NCI-H128 (cell line): Measurements from ENCODE around the gene CCDC85C.

ENCODE experiments used
- DNase-seq: peaks from one replicate; lab custom pipeline; 2025; ENCODE audit not compliant: unreplicated experiment; lab: John Stamatoyannopoulos, UW

CCDC85C gene

DNA sequence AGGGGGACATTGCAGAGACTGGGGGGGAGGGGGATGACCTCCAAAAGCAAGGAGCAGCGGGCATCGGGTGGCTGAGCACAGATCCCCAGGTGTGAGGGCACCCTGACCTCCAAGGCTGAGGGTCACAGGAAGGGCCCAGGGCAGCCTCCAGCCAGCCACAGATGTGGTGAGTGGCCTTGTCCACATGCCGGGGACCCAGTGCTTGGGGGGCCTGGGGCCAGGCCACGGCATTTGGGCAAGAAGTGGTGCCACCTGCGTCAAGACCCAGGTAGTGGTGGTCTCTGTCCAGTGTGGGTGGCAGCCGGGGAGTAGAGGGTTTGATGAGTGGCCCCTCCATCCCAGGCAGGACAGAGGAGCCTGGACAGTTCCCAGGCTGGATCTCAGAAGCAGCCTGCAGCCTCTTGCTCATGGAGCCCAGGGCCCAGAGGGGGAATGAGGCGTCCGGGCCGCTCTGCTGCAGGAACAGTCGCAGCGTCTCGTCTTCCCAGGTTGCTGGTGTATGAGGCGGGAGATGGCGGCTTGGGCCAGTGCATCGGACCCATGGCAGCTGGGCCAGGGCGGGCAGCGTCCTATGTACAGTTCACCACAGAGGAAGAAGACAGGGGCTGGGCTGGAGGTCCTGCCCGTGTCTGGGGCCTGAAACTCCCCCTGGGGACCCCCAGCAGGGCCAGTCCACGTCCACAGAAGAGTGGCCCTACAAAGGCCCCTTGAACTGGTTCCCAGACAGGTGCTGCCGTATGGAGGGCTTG is 89.3 kb downstream of the CCDC85C start:
- DNase-seq: no peak

DNA sequence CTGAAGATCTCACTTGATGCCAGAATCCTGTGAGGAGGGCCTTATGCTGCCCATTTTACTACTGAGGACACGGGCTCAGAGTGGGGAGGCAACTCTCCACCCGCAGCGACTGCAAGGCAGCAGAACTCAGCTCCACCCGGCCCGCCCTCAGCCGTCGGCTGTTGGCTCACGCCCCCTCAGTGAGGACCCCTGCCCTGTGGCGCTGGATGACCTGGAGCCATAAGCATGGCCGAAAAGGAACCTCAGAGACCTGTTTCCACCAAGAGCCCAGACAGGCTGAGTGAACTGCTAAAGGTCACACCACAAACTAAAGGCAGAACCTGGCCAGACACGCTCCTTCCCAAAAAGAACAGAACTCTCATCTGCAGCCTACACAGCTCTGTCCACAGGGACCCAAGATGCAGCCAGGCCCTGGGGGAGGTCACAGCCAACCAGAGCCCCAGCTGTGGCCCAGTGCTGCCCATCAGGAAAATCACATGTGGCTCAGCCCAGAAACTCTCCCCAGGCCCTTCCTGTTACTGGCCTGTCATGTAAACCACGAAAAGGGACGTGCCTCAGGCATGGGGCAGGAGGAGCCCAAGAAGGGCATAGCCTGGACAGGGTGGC is 90.0 kb downstream of the CCDC85C start:
- DNase-seq: no peak

DNA sequence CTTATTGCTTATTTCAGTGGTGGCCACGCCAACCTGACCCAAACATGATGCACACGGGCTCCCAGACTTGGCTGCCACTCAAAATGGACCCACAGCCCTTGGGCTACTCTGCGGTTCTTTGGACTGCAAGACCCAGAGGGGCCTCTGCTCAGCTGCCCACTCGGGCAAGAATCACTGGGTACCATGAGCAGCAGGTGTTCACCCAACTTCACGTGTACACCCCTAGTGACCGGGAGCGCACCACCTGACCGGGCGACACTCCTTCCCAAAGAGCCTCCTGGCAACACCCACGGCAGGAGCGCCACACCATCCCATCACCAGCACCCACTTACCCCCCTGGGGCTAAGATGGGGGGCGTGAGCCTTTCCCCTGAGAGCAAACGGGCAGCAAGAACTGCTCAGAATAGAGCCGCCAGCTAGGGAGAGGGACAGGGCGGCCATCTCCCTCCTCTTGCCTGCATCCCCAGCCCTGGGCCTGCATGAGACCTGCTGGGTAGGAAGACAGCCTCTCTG is 90.8 kb downstream of the CCDC85C start:
- no peak for DNase-seq

DNA sequence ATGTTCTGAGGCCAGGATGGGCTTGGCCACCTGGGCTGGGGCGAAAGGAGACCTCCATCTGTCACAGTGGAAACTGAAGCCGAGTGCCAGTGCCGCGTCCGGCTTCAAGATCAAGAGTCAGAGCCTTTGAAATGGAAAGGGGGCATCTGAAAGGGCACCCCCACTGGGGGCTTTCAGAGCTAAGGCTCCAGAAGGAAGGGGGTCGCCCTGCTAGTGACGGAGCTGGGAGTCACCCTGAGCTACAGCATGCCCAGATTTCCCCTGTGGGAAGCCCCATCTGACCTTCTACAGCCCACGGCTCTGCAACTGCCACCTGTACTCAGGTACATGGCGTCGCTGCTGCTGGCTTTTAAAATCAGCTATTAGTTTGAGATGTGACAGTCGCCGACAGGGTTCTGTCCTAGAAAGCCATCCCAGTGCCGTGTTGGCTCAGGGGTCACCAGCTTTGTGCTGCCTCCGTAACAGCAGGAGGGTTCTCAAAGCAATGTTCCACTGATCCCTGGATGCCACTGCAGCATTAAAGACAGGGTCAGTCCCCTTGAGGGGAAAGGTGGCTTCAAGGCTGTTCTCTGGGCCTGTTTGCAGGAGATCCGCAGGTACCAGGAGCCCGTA is 91.3 kb downstream of the CCDC85C start:
- no peak for DNase-seq

DNA sequence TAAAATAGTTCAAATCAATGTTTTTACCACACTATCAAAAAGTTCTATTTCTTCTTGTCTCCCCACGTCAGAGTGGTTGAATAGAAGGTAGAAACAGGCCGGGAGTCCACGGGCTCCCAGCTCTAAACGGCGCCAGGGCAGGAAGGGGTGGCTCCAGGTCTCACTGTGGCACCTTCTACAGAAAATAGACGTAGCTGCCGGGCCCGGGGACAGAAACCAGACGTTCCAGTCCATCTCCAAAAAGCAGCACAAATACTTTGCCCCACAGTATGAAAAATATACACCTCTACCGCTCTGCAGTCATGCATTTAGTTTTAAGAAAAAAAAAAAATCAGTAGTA is 91.9 kb downstream of the CCDC85C start:
- DNase-seq: no peak

DNA sequence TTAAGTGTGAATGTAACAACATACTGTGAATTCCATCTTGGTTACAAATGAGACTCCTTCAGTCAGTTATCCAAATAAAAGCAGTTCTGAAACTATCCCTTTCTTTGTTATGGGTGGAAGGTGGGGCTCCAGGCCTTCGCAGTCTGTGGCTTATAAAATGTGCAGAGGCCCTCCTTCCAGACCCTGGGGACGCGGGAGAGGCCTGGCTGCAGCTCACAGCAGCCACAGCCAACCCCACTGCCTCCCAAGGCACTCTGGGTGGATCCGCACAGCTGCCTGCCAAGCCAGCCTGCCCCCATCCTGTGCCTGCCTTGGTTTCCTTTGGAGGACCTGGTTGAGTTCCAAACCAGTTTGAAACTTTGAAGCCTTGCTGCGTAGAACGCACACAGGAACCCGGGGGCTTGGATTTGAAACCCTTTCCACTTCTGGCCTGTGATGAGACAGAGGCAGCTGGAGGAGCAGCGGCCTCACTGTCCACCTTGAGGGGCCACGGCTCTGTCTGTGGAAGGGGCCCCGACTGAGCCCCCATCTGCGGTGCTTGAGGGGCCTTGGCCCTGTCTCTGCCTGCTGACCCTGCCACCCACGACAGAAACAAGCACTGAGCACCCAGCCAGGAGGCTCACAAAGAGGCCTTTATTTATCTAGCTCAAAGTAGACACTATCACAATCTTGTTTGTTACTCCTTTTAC is 92.4 kb downstream of the CCDC85C start:
- no peak for DNase-seq

DNA sequence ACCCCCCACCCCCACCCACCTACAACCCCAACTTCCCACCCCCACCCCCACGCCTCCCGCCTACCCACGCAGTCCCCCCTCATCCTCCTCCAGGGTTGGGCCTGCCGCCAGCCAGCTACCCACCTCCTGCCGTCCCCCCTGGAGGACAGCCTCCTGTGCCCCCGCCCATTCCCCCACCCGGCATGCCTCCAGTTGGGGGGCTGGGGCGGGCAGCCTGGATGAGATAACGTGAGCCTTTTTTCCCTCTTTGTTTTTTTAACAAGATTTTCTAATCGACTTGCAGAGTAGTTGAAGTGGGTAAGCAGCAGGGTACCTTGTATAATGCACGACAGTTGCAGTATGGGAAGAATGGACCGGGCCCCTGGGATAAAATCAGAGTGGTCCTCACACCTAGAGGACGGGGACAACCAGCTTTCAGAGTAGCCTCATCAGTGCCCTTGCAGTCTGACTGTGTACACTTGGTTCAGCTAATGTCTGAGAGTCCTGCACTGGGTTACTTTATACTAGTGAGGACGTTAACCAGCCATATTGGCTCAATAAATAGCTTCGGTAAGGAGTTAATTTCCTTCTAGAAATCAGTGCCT is 93.4 kb downstream of the CCDC85C start:
- no peak for DNase-seq

DNA sequence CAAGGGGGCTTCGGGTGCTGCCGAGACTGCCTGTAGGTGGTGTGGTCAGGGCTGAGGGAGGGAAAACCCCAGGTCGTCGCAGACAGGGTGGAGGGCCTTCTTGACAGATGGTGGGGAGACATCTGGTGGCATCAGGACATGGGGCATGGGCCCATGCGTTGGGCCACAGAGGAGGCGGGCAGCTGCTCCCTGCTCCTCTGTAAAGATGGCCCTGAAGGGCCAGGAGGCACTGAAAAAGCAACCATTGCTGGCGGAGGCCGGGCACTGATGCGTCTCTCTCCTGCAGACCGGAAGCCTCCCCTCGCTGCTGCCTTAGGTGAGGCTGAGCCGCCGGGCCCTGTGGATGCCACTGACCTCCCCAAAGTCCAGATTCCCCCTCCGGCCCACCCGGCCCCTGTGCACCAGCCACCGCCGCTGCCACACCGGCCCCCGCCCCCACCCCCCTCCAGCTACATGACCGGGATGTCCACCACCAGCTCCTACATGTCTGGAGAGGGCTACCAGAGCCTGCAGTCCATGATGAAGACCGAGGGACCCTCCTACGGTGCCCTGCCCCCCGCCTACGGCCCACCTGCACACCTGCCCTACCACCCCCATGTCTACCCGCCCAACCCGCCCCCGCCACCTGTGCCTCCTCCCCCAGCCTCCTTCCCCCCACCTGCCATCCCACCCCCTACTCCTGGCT is 94.0 kb downstream of the CCDC85C start:
- DNase-seq: no peak

DNA sequence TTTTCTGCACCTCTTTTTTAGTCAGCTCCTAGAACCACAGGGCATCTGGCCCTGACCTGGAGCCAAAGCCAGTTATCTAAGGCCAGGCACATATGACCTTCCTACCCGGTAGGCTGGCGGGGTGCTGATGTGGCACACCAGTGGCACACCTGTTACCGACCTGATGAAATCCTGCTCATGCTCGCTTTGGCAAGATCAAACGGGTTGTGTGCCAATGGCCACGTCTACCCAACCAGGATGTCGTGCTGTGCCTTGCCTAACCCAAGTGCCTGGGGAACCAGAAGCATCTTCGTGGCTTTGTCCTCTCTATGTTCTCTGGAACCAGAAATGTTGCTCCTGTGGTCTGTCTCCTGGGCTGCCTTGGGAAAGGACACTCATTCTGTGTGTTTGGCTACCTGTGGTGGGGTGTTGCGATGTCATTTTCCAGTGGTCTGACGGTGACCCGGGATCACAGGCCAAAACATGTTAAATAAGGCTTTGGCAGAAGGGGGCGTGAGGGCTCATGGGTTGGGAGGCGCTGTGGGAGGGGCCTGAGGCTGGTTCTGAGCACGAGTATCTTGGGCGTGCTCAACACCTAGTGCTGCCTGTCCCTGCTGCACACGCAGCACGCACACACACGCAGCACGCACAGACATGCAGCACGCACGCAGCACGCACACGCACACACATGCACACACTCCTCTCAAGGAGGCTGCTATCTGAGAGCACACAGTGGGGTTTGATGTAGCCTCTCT is 94.9 kb downstream of the CCDC85C start:
- no peak for DNase-seq

DNA sequence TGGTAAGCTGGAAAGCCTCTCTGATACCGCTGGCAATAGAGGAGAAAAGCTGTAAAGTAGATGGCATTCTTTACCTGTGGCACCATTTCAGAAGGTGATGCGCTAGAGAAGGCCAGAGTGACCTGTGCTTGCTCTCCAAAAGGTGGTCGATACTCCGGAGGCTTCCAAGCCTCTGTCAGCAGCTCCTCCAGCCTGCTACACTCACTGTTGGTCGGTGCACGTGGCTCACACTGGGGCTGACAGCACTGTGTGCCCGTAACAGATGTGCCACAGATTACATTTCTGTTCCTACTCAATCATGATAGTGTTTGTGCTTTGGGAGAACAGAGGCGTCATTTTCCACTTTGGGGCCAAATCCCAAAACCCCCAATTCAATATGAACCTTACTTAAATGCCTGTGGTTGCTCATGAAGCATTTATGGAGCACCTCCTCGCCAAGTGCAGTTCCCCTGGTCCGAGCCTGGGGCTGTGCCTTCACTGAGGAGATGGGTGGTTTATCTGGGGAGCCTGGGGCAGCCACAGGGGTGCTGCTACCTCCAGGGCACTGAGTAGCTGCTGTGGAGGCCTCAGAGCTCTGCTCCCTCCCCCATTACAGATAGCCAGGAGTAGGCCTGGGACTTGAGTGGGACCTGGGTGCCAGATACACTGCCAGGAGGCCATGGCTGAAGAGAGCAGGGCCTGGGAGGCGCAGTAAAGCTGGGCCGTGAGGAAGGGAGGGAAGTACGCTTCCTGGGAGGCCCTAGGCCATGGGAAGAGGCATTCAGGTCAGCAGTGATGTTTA is 96.0 kb downstream of the CCDC85C start:
- DNase-seq: no peak

DNA sequence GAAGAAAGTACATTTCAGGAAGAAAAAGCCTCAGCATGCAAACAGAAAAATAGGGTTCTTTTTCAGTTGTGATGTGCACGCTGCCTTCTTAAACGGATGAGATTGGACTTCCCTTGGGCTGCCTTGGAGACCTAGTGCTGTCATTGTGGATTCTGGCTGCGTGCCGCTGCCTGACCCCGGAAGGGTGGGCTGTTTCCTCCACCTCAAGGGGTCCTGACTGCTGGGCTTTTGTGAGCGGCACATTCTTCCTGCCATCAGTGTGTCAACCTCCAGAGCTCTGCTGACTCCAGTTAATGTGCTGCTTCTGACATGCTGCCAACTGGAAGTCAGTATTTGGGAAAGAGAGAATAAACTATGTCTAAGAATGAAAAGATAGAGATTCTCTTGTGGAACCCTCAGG is 97.7 kb downstream of the CCDC85C start:
- DNase-seq: no peak

DNA sequence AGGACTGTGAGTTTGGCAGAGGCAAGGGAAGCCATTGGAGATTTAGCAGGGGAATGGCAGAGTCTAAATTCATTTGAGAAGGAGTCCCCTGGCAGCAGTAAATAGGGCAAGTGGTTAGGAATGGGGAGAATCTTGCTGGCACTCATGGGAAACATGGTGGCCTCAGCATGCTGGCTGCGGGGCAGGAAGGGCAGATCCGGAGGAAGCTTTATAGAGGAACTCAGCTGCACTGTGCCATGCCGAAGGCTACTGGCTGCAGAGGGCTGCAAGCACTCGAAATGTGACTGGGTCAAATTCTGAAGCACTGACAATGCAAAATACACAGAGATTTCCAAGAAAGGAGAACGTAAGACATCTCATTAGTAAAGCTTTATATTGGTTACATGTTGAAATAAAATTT is 98.9 kb downstream of the CCDC85C start:
- DNase-seq: no peak

DNA sequence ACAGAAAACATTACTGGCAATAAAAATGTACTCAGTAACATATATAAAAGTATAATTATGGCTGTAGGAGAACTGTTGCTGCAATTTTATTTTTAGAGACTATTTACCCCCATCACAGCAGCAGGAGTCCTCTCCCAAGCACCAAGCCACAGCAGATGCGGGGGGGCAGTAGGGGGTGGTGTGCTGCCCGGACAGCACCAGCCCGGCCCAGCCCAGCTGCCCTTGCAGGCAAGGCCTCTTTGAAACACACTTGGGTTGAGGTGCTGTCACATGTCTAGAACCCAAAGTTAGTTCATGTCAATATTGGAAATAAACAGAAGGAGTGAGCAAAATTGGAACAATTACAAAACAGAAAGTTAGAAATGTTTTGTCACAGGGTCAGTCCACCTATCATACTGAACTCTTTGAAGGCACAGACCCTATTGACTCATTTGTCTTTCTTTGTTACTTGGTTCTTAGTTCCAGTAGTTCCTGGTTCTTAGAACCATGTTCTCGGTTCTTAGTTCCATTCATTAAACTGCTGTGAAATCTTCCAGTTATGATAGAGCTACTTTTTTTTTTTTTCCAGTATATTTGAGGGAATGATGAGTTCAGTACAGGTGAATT is 100.1 kb downstream of the CCDC85C start:
- no peak for DNase-seq

DNA sequence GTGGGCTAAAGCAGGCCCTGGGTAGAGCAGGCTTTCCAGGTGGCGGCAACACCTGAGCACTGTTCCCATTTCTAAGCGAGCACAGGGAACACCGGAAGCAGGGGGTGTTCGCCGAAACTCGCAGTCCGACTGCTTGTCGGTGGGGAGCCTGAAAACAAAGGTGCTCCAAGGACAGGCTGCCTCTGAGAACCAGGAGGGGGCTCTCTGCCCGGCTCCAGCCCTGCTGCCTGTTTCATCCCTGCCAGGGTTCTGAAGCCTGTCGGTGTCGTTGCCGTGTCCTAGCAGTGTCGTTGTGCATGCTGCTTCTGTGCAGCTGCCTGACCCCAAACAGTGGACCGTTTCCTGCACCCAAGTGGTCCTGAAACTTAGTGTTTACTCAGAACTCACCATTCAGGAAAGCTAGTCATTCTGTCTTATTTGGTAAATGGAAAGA is 101.0 kb downstream of the CCDC85C start:
- no peak for DNase-seq

DNA sequence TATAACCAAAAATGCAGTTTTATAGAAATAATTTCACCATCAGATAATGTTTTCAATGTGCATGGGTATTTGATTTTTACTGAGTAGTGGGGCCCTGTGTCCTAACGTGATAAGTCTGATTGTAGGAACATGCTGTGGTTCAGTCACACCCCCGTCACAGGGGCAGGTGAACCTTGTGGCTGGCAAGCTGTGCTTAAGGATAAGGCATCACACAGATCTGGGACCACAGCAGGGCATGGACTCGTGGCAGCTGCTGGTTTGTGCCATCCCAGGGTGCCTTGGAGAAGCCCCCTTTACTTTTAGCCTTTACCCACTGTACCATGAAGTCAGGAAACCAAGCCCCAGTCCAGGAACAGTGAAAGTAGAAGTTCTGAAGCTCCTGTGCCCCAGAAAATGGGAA is 106.1 kb downstream of the CCDC85C start:
- DNase-seq: no peak

DNA sequence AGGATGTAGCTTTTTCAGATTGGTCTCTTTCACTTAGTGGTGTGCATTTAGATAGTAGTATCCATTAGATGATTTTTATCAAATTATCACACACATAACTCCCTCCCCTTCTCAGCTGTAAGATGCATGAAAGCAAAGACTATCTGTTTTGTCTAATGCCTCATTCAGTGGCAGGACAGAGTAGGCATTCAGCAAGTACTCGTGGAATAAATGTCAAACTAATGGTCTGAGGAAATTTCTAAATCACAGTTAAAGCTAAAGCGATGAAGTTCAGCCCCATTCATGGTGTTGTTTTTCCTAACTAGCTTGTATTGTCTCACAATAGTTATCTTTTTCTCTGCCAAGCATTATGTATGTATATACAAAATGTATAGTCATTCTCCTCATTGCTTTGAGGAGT is 106.7 kb downstream of the CCDC85C start:
- no peak for DNase-seq

DNA sequence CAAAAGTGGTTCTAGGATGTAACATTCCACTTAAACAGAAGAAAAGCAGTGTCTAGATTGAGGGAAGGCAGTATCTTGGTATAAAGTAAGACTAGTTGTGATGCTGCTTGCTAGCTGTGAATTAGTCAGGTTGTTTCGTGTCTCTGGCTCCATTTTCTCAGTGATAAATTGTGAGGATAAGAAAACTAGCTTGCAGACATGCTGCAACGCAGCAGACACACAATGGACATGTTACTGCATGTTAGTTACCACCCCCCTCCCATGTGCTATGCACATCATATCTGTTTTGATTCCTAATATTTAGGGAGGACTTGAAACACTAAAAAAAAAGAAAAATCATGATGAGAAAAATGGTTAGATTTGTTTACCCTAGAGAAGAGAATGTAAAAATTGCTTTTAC is 119.9 kb downstream of the CCDC85C start:
- DNase-seq: no peak

DNA sequence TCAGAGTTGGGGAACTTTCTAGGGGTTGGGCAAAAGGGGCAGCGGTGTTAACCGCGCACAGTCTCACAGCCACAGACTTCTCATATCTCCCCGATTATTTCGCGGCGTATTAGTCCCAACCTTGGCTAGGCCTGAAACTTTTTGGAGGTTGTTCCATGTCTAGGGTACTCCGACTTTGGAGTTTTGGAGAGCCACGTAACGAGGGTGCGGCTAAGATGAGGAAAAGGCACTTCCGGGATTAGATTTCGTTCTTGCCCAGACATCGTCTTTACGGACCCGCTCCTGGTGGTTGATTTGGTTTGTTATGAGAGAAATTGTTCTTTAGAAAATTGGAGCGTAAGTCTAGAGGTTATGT is 122.3 kb downstream of the CCDC85C start:
- DNase-seq: no peak
